Peyer's patch (tissue), 4 donors: ENCODE results near the gene POLK.

ENCODE experiments used
- CTCF ChIP-seq, 6 experiments: fragments of 450-650 bp in 4 of 6; fragments of 200-600 bp in 2 of 6; sonication (generic) in 1 of 6; IDR thresholded peaks; one replicate each; pipeline ENCODE4 v1.5.1; 2017 to 2019; ENCODE audit warnings: antibody characterized with exemption in 6 of 6, mild to moderate bottlenecking in 3 of 6, moderate library complexity in 1 of 6
- POLR2A ChIP-seq, 2 donors: fragments of 450-650 bp; IDR thresholded peaks; one replicate each; pipeline ENCODE4 v1.5.1; 2017; ENCODE audit warnings: antibody characterized with exemption in 2 of 2, mild to moderate bottlenecking in 2 of 2, moderate library complexity in 2 of 2

- TF ChIP-seq CTCF (IDR thresholded peaks at IDR 0.05), result no peak
- no peak for TF ChIP-seq POLR2A (IDR thresholded peaks at IDR 0.05)
Observed at GRCh38 chr5:75532190-75532589, 20.5 kb downstream of the POLK start.
